Measurements from ENCODE around the gene TECR. TPM values are rescaled to one million over a fixed set of nuclear protein-coding genes. Genes with fewer than 3 reads are reported as not detected.
A peak's percentile ranks its signal among the peaks of the same experiment; 100 is the strongest.

The TECR gene
- total and polyA plus RNA-seq, 2 donors (not counting 3 experiments of a cell fraction or from before 2014, with no cell fraction given) = 109 to 193 TPM

GRCh38 chr19:14494411-14494810, 35.0 kb upstream of the TECR start:
- Histone ChIP-seq H3K79me2 (ENCODE audit: control insufficient read depth, insufficient read depth, low read length) (peaks cover 23% of the 10 kb centered on the region), H3K4me1 (ENCODE audit: control insufficient read depth, extremely low read depth, insufficient read depth, low read length) (peaks cover 23% of the 10 kb centered on the region), H4K20me1 (replicated peaks; ENCODE audit: control insufficient read depth, extremely low read depth, insufficient read depth, low read length) (no peaks in the 10 kb centered on the region), H3K9ac (replicated peaks; ENCODE audit: extremely low read depth, insufficient read depth, low read length) (no peak overlapping the region), H3K36me3 (ENCODE audit: control insufficient read depth in 2 of 2, extremely low read depth in 1 of 2, insufficient read depth in 2 of 2, low read length in 2 of 2) (peaks cover 3 to 7% of the 10 kb centered on the region in 2 experiments), H3K4me3 (replicated peaks in 1 of 3; ENCODE audit: insufficient read depth in 1 of 3, low read depth in 1 of 3, low read length in 3 of 3) (peak overlapping the region in 1 of 3 experiments; percentile 68), H3K9me1 (replicated peaks; ENCODE audit: control insufficient read depth, extremely low read depth, insufficient read depth, low read length) (no peaks in the 10 kb centered on the region), H3K9me3 (replicated peaks; ENCODE audit: control insufficient read depth, insufficient read depth, low read length) (no peaks in the 10 kb centered on the region), H3K4me2 (ENCODE audit: insufficient read depth, low read length) (peak overlapping the region; percentile 3), H3K27ac (ENCODE audit: insufficient read depth, low read depth, low read length) (no peak overlapping the region), H3K27me3 (ENCODE audit: control insufficient read depth in 2 of 2, insufficient read depth in 2 of 2, low read length in 2 of 2) (no peaks in the 10 kb centered on the region), H2AFZ (ENCODE audit: low read depth, low read length) (no peak overlapping the region)
- dilution Hi-C loops (cut with MboI; ENCODE audit: extremely low pct_ligation_motif_present, low sequenced_read_pairs) = no loop called here
- TSS peak; percentile 22 for BruUV-seq (replicated peaks)
- TF ChIP-seq, protein P1, sequence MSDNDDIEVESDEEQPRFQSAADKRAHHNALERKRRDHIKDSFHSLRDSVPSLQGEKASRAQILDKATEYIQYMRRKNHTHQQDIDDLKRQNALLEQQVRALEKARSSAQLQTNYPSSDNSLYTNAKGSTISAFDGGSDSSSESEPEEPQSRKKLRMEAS (IDR thresholded peaks at IDR 0.05; ENCODE audit: insufficient read depth, insufficient read length) = no peak
- TF ChIP-seq POLR2AphosphoS5 (IDR thresholded peaks at IDR 0.05; ENCODE audit: insufficient read depth, low read depth, low read length) (no peak), FOS (IDR thresholded peaks at IDR 0.05; ENCODE audit: borderline replicate concordance, insufficient read depth, low read length) (no peak), CTCF (IDR thresholded peaks at IDR 0.05; ENCODE audit: extremely low read depth in 1 of 2, insufficient read depth in 1 of 2, low read depth in 1 of 2, low read length in 2 of 2) (no peak), MYC (IDR thresholded peaks at IDR 0.05; ENCODE audit: low read depth, low read length) (no peak), JUN (IDR thresholded peaks at IDR 0.05; ENCODE audit: borderline replicate concordance, insufficient read depth, insufficient read length, low read depth) (no peak), GATA2 (IDR thresholded peaks at IDR 0.05; ENCODE audit: insufficient read depth, insufficient read length, low read depth, low read length) (no peak), EZH2 (IDR thresholded peaks at IDR 0.05; ENCODE audit: borderline replicate concordance, low read depth, low read length, severe bottlenecking) (no peak), POLR2A (IDR thresholded peaks at IDR 0.05; ENCODE audit: low read depth, low read length) (no peak)
- POLR2A ChIA-PET = no interaction called here
- DNase-seq (ENCODE audit: low read depth, low spot score) (no peak), FAIRE-seq (no peak)
- intact Hi-C loops (cut with micrococcal nuclease) = no loop called here
- CTCF ChIA-PET = no interaction called here
